ENCODE measurements around the gene SENP1.

SENP1 gene

DNA sequence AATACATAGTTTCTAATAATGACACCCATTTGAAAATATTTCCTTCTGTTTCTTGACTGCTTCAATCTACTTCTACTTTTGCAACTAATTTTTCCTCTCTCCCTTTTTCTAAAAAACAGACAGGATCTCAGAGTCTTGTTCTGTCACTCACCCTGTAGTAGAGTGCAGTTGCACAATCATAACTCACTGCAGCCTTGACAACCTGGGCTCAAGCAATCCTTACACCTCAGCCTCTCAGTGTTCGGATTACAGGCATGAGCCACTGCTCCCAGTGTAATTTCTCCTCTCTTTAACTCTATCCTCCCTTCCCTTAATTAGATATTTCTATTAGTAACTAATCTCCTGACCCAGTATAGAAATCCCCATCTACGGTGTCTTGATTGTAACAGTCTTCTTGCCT lies 45.4 kb downstream of the SENP1 start:
- Histone ChIP-seq H3F3A (ENCODE audit: insufficient read depth) (0 out of 2 replicates have a peak, but pooled peaks cover 3% of the 10 kb centered on the region), H3K4me3 (ENCODE audit: insufficient read depth, low read length, poor library complexity, severe bottlenecking) (no peak overlapping the region), H3K4me2 (ENCODE audit: low read depth, low read length, poor library complexity, severe bottlenecking) (no peak overlapping the region), H2AFZ (ENCODE audit: low read depth, low read length, severe bottlenecking) (no peak overlapping the region), H3K27me3 (ENCODE audit: low read length) (no peaks in the 10 kb centered on the region), H3K9me2 (replicated peaks; ENCODE audit: insufficient read depth, low read length) (no peaks in the 10 kb centered on the region), H3K36me3 (ENCODE audit: low read length) (peaks cover 71% of the 10 kb centered on the region), H3K27ac (ENCODE audit: low read depth, low read length) (no peak overlapping the region), H3K79me2 (ENCODE audit: insufficient read depth, low read length) (no peaks in the 10 kb centered on the region), H3K9ac (ENCODE audit: low read length) (no peak overlapping the region), H3K9me3 (ENCODE audit: insufficient read depth, low read length) (peaks cover 18% of the 10 kb centered on the region), H4K20me1 (ENCODE audit: low read depth, low read length) (no peaks in the 10 kb centered on the region)
- TF ChIP-seq EZH2phosphoT487 (conservative IDR thresholded peaks at IDR 0.05; ENCODE audit: low read length), result no peak
- TF ChIP-seq, protein P1, sequence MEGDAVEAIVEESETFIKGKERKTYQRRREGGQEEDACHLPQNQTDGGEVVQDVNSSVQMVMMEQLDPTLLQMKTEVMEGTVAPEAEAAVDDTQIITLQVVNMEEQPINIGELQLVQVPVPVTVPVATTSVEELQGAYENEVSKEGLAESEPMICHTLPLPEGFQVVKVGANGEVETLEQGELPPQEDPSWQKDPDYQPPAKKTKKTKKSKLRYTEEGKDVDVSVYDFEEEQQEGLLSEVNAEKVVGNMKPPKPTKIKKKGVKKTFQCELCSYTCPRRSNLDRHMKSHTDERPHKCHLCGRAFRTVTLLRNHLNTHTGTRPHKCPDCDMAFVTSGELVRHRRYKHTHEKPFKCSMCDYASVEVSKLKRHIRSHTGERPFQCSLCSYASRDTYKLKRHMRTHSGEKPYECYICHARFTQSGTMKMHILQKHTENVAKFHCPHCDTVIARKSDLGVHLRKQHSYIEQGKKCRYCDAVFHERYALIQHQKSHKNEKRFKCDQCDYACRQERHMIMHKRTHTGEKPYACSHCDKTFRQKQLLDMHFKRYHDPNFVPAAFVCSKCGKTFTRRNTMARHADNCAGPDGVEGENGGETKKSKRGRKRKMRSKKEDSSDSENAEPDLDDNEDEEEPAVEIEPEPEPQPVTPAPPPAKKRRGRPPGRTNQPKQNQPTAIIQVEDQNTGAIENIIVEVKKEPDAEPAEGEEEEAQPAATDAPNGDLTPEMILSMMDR (IDR thresholded peaks at IDR 0.05; ENCODE audit: insufficient read depth, low read length, poor library complexity, severe bottlenecking), result no peak

- Histone ChIP-seq H3F3A (ENCODE audit: insufficient read depth) (0 out of 2 replicates have a peak, but pooled peaks cover 3% of the 10 kb centered on the region), H3K9ac (ENCODE audit: low read length) (no peak overlapping the region), H3K4me3 (ENCODE audit: insufficient read depth, low read length, poor library complexity, severe bottlenecking) (no peak overlapping the region), H2AFZ (ENCODE audit: low read depth, low read length, severe bottlenecking) (no peak overlapping the region), H3K9me3 (ENCODE audit: insufficient read depth, low read length) (peaks cover 18% of the 10 kb centered on the region), H3K9me2 (replicated peaks; ENCODE audit: insufficient read depth, low read length) (no peaks in the 10 kb centered on the region), H3K27me3 (ENCODE audit: low read length) (no peaks in the 10 kb centered on the region), H3K36me3 (ENCODE audit: low read length) (peaks cover 57% of the 10 kb centered on the region), H3K4me2 (ENCODE audit: low read depth, low read length, poor library complexity, severe bottlenecking) (no peak overlapping the region), H3K27ac (ENCODE audit: low read depth, low read length) (no peak overlapping the region), H3K79me2 (ENCODE audit: insufficient read depth, low read length) (no peaks in the 10 kb centered on the region), H4K20me1 (ENCODE audit: low read depth, low read length) (no peaks in the 10 kb centered on the region)
- TF ChIP-seq, protein P1 (IDR thresholded peaks at IDR 0.05; ENCODE audit: insufficient read depth, low read length, poor library complexity, severe bottlenecking), result no peak
- no peak for TF ChIP-seq EZH2phosphoT487 (conservative IDR thresholded peaks at IDR 0.05; ENCODE audit: low read length)
Observed at GRCh38 chr12:48058771-48059170, 47.1 kb downstream of the SENP1 start.

GRCh38 chr12:48054955-48055821 lies 50.7 kb downstream of the SENP1 start:
- Histone ChIP-seq H3K27ac (ENCODE audit: low read depth, low read length) (no peak overlapping the region), H3K9ac (ENCODE audit: low read length) (no peak overlapping the region), H4K20me1 (ENCODE audit: low read depth, low read length) (no peaks in the 10 kb centered on the region), H3K4me3 (ENCODE audit: insufficient read depth, low read length, poor library complexity, severe bottlenecking) (no peak overlapping the region), H3K79me2 (ENCODE audit: insufficient read depth, low read length) (no peaks in the 10 kb centered on the region), H3K4me2 (ENCODE audit: low read depth, low read length, poor library complexity, severe bottlenecking) (no peak overlapping the region), H2AFZ (ENCODE audit: low read depth, low read length, severe bottlenecking) (no peak overlapping the region), H3K36me3 (ENCODE audit: low read length) (peaks cover 21% of the 10 kb centered on the region), H3K9me2 (replicated peaks; ENCODE audit: insufficient read depth, low read length) (no peaks in the 10 kb centered on the region), H3K9me3 (ENCODE audit: insufficient read depth, low read length) (peaks cover 18% of the 10 kb centered on the region), H3K27me3 (ENCODE audit: low read length) (no peaks in the 10 kb centered on the region), H3F3A (ENCODE audit: insufficient read depth) (no peaks in the 10 kb centered on the region)
- TF ChIP-seq EZH2phosphoT487 (conservative IDR thresholded peaks at IDR 0.05; ENCODE audit: low read length), result no peak
- TF ChIP-seq, protein P1 (IDR thresholded peaks at IDR 0.05; ENCODE audit: insufficient read depth, low read length, poor library complexity, severe bottlenecking), result no peak

All from SU-DHL-6 (cell line).